Left ventricle myocardium superior (tissue), 1 donor: ENCODE data around the gene COL5A3. TPM values are rescaled to one million over a fixed set of nuclear protein-coding genes. Genes with fewer than 3 reads are reported as not detected.
A peak's percentile ranks its signal among the peaks of the same experiment; 100 is the strongest.

Experiments
- ATAC-seq: fragments of 200-7000 bp; cut with Tn5 transposase; one replicate; pipeline ENCODE4 v1.9.1; 2020; ENCODE audit warnings: mild to moderate bottlenecking, moderate library complexity
- DNase-seq: peaks from one replicate; pipeline ENCODE4 v3.0.0-alpha.2; 2020
- intact Hi-C: fragments of 100-400 bp; cut with micrococcal nuclease; formaldehyde crosslinking; loops from one replicate; pipeline ENCODE4 v1.11.0; 2022
- total RNA-seq: library from RNA; stranded (reverse); fragmentation: NEBNext Ultra II Directional; extraction: Animal tissue kit (Norgen Biotek cat#: 25700); gene quantifications from one replicate; pipeline ENCODE4 v1.2.1, GENCODE V29; 2021
- donor health status: DM: no; HTN: yes; CAD: no; lungs with severe emphysema.

Gene COL5A3
- total RNA-seq, 1 donor from 2014 or later: 9.6 TPM

GRCh38 chr19:10013834-10014618 lies 3.7 kb upstream of the COL5A3 start:
- DNase-seq: no peak
- intact Hi-C loops: no loop called here
- ATAC-seq: no peak

- intact Hi-C loops: no loop called here
- DNase-seq (no peak), ATAC-seq (no peak)
These were observed 3.0 kb upstream of the COL5A3 start, which contains the start of gene RDH8 for GRCh38 chr19:10013316-10013715. Gene RDH8 (plus strand): TSS chr19:10013483. CDS start chr19:10013498, 15 bp downstream.

GRCh38 chr19:10011974-10012373 lies 1.7 kb upstream of the COL5A3 start:
- ATAC-seq (no peak), DNase-seq (no peak)
- intact Hi-C loops: no loop called here

- intact Hi-C loops: no loop called here
- ATAC-seq (no peak), DNase-seq (no peak)
These were observed 635 bp upstream of the COL5A3 start for GRCh38 chr19:10010939-10011338.

GRCh38 chr19:10009714-10010224 lies 535 bp downstream of the COL5A3 start:
- DNase-seq: no peak
- no peak for ATAC-seq
- intact Hi-C loops: no loop called here

GRCh38 chr19:10008184-10008765 lies 2.0 kb downstream of the COL5A3 start:
- ATAC-seq: no peak
- DNase-seq: no peak
- intact Hi-C loops: no loop called here

GRCh38 chr19:10007371-10008183 lies 2.7 kb downstream of the COL5A3 start:
- peak; percentile 74 for DNase-seq
- intact Hi-C loops: no loop called here
- peak; percentile 34 for ATAC-seq

- DNase-seq: no peak
- intact Hi-C loops: no loop called here
- ATAC-seq: no peak
These were observed 3.5 kb downstream of the COL5A3 start for GRCh38 chr19:10006752-10007323.

GRCh38 chr19:10006335-10006708 lies 4.0 kb downstream of the COL5A3 start:
- peak; percentile 61 for ATAC-seq
- peak; percentile 76 for DNase-seq
- intact Hi-C loops: no loop called here

GRCh38 chr19:10005632-10006334 lies 4.5 kb downstream of the COL5A3 start:
- no peak for ATAC-seq
- intact Hi-C loops: no loop called here

GRCh38 chr19:10004617-10005016 lies 5.7 kb downstream of the COL5A3 start:
- DNase-seq (no peak), ATAC-seq (no peak)

More at GRCh38 chr19:10005632-10006334, 4.5 kb downstream of the COL5A3 start:
- no peak for DNase-seq

GRCh38 chr19:10003271-10003670 lies 7.0 kb downstream of the COL5A3 start:
- ATAC-seq (no peak), DNase-seq (no peak)
- intact Hi-C loops: no loop called here

More at GRCh38 chr19:10004617-10005016, 5.7 kb downstream of the COL5A3 start:
- intact Hi-C loops: no loop called here

- ATAC-seq: peak; percentile 59
- peak; percentile 72 for DNase-seq
- intact Hi-C loops: no loop called here
These were observed 8.4 kb downstream of the COL5A3 start for GRCh38 chr19:10001899-10002298.

GRCh38 chr19:10000171-10000826 lies 10.0 kb downstream of the COL5A3 start:
- intact Hi-C loops: no loop called here
- ATAC-seq: peak; percentile 29
- peak; percentile 75 for DNase-seq

- ATAC-seq: no peak
- DNase-seq: no peak
- intact Hi-C loops: no loop called here
These were observed 13.8 kb downstream of the COL5A3 start for GRCh38 chr19:9996541-9996940.

- no peak for ATAC-seq
- no peak for DNase-seq
- intact Hi-C loops: no loop called here
These were observed 14.3 kb downstream of the COL5A3 start for GRCh38 chr19:9995999-9996398.

- intact Hi-C loops: no loop called here
- DNase-seq: no peak
- ATAC-seq: no peak
These were observed 15.2 kb downstream of the COL5A3 start for GRCh38 chr19:9995084-9995483.

GRCh38 chr19:9991425-9992191 lies 18.7 kb downstream of the COL5A3 start:
- ATAC-seq (no peak), DNase-seq (no peak)
- intact Hi-C loops: no loop called here
